ENCODE results near the gene MED16.

DNA sequence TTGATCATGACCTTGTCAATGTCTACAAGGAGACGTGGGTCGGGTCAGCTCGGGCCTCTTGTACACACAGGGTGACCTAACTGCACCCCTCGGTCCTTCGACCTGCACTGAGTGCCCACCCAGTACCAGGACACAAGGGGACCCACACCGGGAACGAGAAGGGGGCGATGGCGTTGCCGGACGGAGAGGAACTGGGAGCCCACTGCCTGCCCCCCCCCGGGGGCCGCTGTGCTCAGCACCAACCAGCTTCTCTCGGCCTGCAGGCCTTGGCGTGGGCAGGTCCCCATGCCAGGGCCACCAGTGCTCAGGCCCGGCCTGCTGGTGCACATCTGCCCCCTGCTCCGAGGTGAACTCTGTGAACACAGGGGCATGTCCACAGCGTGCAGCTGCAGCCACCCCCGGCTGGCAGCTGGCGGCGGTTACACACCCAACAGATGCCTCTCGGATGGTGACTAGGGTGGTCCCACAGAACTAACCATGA is 19.4 kb downstream of the MED16 start:
- no peak for TF ChIP-seq CTCF (IDR thresholded peaks at IDR 0.05)
- TF ChIP-seq POLR2AphosphoS5 (IDR thresholded peaks at IDR 0.05) = no peak
- TF ChIP-seq POLR2A (IDR thresholded peaks at IDR 0.05) = no peak
